Neuronal stem cell (in vitro differentiated cells): ENCODE results near the gene CSF2RB.

Source experiments
- DNase-seq: peaks from one replicate; pipeline ENCODE4 v3.0.0-alpha.2; 2013; ENCODE audit warnings: low spot score
- H2AFZ ChIP-seq: one replicate; pipeline ENCODE4 v1.6.1; 2013; ENCODE audit warnings: mild to moderate bottlenecking, low read length, inconsistent platforms
- H2AK5ac ChIP-seq: 2 replicates; pipeline ENCODE4 v1.6.1; 2013; ENCODE audit warnings: low read depth, mild to moderate bottlenecking, inconsistent platforms, low read length, moderate library complexity, mixed read lengths
- H2BK120ac ChIP-seq: 2 replicates; pipeline ENCODE4 v1.6.1; 2013; ENCODE audit warnings: low read depth, mild to moderate bottlenecking, inconsistent platforms, low read length, moderate library complexity, mixed read lengths
- H2BK12ac ChIP-seq: one replicate; pipeline ENCODE4 v1.6.1; 2013; ENCODE audit warnings: low read length, inconsistent platforms
- H2BK15ac ChIP-seq: 2 replicates; pipeline ENCODE4 v1.6.1; 2013; ENCODE audit warnings: mild to moderate bottlenecking, low read length, inconsistent platforms, mixed read lengths
- H2BK5ac ChIP-seq: one replicate; pipeline ENCODE4 v1.6.1; 2013; ENCODE audit warnings: inconsistent platforms, mild to moderate bottlenecking, low read length, moderate library complexity
- H3K14ac ChIP-seq: one replicate; pipeline ENCODE4 v1.6.1; 2013; ENCODE audit warnings: low read length, inconsistent platforms
- H3K18ac ChIP-seq: 2 replicates; pipeline ENCODE4 v1.6.1; 2013; ENCODE audit warnings: low read length, inconsistent platforms
- H3K23ac ChIP-seq: 2 replicates; pipeline ENCODE4 v1.6.1; 2013; ENCODE audit warnings: low read depth, mild to moderate bottlenecking, mixed read lengths, low read length, inconsistent platforms; ENCODE audit not compliant: poor library complexity
- H3K27ac ChIP-seq: replicated peaks from 3 replicates; pipeline ENCODE4 v1.5.1; 2013; ENCODE audit warnings: low read length, inconsistent platforms
- H3K27me3 ChIP-seq, 3 experiments: 2 replicates each; pipeline ENCODE4 v1.6.1; 2013; ENCODE audit warnings: low read length in 3 of 3, mild to moderate bottlenecking in 2 of 3, inconsistent platforms in 1 of 3, low read depth in 1 of 3, mixed read lengths in 1 of 3, moderate library complexity in 1 of 3; ENCODE audit not compliant: control insufficient read depth in 3 of 3, insufficient read depth in 3 of 3
- H3K36me3 ChIP-seq, 2 donors: replicated peaks in 1 of 2; 2 replicates each; pipeline ENCODE4 v1.6.1; 2013; ENCODE audit warnings: low read length in 2 of 2; ENCODE audit not compliant: control insufficient read depth in 2 of 2, insufficient read depth in 2 of 2
- H3K4ac ChIP-seq: 2 replicates; pipeline ENCODE4 v1.6.1; 2013; ENCODE audit warnings: inconsistent platforms, mild to moderate bottlenecking, low read length, moderate library complexity
- H3K4me1 ChIP-seq, 2 donors: 1 replicate in 1 of 2; 2 replicates in 1 of 2; pipeline ENCODE4 v1.6.1; 2013; ENCODE audit warnings: low read length in 2 of 2, low read depth in 1 of 2; ENCODE audit not compliant: control insufficient read depth in 2 of 2, insufficient read depth in 1 of 2
- H3K4me2 ChIP-seq: one replicate; pipeline ENCODE4 v1.6.1; 2013; ENCODE audit warnings: mild to moderate bottlenecking, low read length, inconsistent platforms; ENCODE audit not compliant: insufficient read depth, poor library complexity, severe bottlenecking
- H3K4me3 ChIP-seq, 2 donors: 2 replicates each; pipeline ENCODE4 v1.5.1; 2013; ENCODE audit warnings: low read length in 2 of 2, mild to moderate bottlenecking in 2 of 2, inconsistent platforms in 1 of 2, moderate library complexity in 1 of 2
- H3K79me1 ChIP-seq: one replicate; pipeline ENCODE4 v1.6.1; 2013; ENCODE audit warnings: low read depth, mild to moderate bottlenecking, inconsistent platforms, low read length, moderate library complexity
- H3K9ac ChIP-seq: one replicate; pipeline ENCODE4 v1.6.1; 2013; ENCODE audit warnings: mild to moderate bottlenecking, low read depth, low read length, inconsistent platforms; ENCODE audit not compliant: poor library complexity
- H3K9me3 ChIP-seq, 2 donors: replicated peaks in 1 of 2; 2 replicates each; pipeline versions ENCODE3 to v1.6.1; 2013; ENCODE audit warnings: low read length in 2 of 2, mild to moderate bottlenecking in 2 of 2, inconsistent platforms in 1 of 2, low read depth in 1 of 2, mixed read lengths in 1 of 2, moderate library complexity in 1 of 2; ENCODE audit not compliant: control insufficient read depth in 2 of 2, insufficient read depth in 1 of 2
- H4K8ac ChIP-seq: one replicate; pipeline ENCODE4 v1.6.1; 2013; ENCODE audit warnings: low read depth, mild to moderate bottlenecking, inconsistent platforms, low read length, moderate library complexity
- H4K91ac ChIP-seq: one replicate; pipeline ENCODE4 v1.6.1; 2013; ENCODE audit warnings: low read length, low read depth, mild to moderate bottlenecking, inconsistent platforms; ENCODE audit not compliant: poor library complexity
- WGBS, 2 donors: extraction: QIAGEN DNeasy Blood & Tissue Kit; methylation state at CpG; one replicate each; pipeline ENCODE4 v1.1.7; 2013; ENCODE audit warnings: missing lambda C conversion rate in 2 of 2, mixed read lengths in 1 of 2; ENCODE audit not compliant: insufficient read length in 2 of 2, insufficient replicate concordance in 1 of 2; ENCODE audit errors: extremely low coverage in 2 of 2; 5-methylcytosine and 5-hydroxymethylcytosine counted together

CSF2RB gene

GRCh38 chr22:36977947-36978660, 64.7 kb downstream of the CSF2RB start:
- no peaks in the 10 kb centered on the region for H3K9me3 ChIP-seq
- no peak overlapping the region for H2BK12ac ChIP-seq
- no peak overlapping the region for H4K91ac ChIP-seq
- peak overlapping the region; percentile 90 for H2AFZ ChIP-seq
- no peak overlapping the region for H3K23ac ChIP-seq
- peaks cover 0 to 4% of the 10 kb centered on the region in 2 donors for H3K4me1 ChIP-seq
- no peak overlapping the region for H3K18ac ChIP-seq
- no peak overlapping the region for H2BK15ac ChIP-seq
- no peak overlapping the region for H4K8ac ChIP-seq
- WGBS, 2 donors = no CpG with 5 or more reads among the region's 18 CpGs
- no peak overlapping the region for H3K14ac ChIP-seq
- peak; percentile 80 for DNase-seq
- no peaks in the 10 kb centered on the region for H3K79me1 ChIP-seq
- H2AK5ac ChIP-seq = no peak overlapping the region
- no peak overlapping the region for H3K27ac ChIP-seq
- H3K36me3 ChIP-seq = no peaks in the 10 kb centered on the region
- peak overlapping the region in 1 of 2 donors; percentile 37 for H3K4me3 ChIP-seq
- H3K9ac ChIP-seq = no peak overlapping the region
- H2BK120ac ChIP-seq = no peak overlapping the region
- no peak overlapping the region for H2BK5ac ChIP-seq
- H3K27me3 ChIP-seq = peaks cover 0 to 12% (median 0%) of the 10 kb centered on the region in 3 experiments
- H3K4me2 ChIP-seq = peak overlapping the region; percentile 43
- no peak overlapping the region for H3K4ac ChIP-seq

DNA sequence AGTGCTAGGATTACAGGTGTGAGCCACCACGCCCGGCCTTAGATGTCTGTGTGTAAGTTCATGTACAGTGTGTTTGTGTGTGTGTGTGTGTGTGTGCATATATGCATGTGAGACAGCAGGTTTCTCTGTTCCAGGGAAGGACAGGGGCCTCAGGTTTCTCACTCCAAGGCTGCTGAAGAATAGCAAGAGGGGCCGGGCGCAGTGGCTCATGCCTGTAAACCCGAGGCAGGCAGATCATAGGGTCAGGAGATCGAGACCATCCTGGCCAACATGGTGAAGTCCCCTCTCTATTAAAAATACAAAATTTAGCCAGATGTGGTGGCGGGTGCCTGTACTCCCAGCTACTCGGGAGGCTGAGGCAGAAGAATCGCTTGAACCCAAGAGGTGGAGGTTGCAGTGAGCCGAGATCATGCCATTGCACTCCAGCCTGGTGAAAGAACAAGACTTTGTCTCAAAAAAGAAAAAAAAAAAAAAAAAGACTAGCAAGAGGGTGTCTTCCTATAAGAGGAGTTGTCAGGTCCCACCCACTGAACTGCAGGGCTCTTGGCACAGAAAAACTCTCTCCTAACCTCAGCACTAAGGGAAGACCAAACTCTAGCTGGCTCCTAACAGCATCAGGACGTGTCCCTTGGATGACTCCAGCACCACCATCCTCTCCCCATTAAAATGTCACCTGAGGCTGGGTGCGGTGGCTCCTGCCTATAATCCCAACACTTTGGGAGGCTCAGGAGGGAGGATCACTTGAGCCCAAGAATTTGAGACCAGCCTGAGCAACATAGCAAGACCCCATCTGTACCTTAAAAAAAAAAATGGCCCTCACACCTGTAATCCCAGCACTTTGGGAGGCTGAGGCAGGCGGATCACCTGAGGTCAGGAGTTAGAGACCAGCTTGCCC, 65.8 kb downstream of the CSF2RB start:
- no peak overlapping the region for H2BK120ac ChIP-seq
- H3K4me3 ChIP-seq = no peak overlapping the region
- WGBS, 2 donors = no CpG with 5 or more reads among the region's 13 CpGs
- no peak overlapping the region for H2AK5ac ChIP-seq
- no peak overlapping the region for H3K14ac ChIP-seq
- DNase-seq = no peak
- no peak overlapping the region for H2BK15ac ChIP-seq
- no peak overlapping the region for H4K91ac ChIP-seq
- no peak overlapping the region for H3K4me2 ChIP-seq
- no peaks in the 10 kb centered on the region for H3K36me3 ChIP-seq
- no peak overlapping the region for H3K27ac ChIP-seq
- H2AFZ ChIP-seq = no peak overlapping the region
- H2BK12ac ChIP-seq = no peak overlapping the region
- no peak overlapping the region for H2BK5ac ChIP-seq
- H3K9me3 ChIP-seq = no peaks in the 10 kb centered on the region
- H3K79me1 ChIP-seq = no peaks in the 10 kb centered on the region
- no peak overlapping the region for H4K8ac ChIP-seq
- no peak overlapping the region for H3K18ac ChIP-seq
- peaks cover 0 to 12% (median 0%) of the 10 kb centered on the region in 3 experiments for H3K27me3 ChIP-seq
- no peak overlapping the region for H3K4ac ChIP-seq
- H3K23ac ChIP-seq = no peak overlapping the region
- H3K9ac ChIP-seq = no peak overlapping the region
- peaks cover 0 to 4% of the 10 kb centered on the region in 2 donors for H3K4me1 ChIP-seq

DNA sequence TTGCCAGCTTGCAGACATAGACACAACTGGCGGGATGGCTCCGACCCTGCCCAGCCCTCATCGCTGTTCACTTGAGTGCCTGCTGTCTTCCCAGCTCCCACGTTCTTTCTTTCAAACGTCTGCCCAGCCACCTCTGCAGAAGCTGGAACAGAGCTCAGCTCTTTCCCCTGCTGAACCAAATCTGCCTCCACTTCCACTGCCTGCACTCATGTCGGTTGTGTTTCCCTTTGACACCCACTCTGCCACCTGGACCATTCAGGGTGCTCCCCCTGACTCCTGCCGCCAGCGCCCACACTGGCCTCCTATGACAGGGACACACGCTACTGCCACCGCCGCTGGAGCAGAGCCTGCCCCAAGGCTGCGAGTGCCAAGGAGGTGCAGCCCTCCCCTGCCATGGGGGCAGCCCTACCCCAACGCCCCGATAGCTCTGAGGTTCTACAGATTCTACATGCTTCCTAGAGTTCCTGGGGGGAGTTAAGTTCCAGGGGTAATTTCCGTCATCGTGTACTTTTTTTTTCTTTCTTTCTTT, 67.9 kb downstream of the CSF2RB start:
- Histone ChIP-seq H3K9me3 (peaks cover 7 to 8% of the 10 kb centered on the region in 2 donors), H3K79me1 (no peaks in the 10 kb centered on the region), H2AFZ (peak overlapping the region; percentile 67), H3K27ac (no peak overlapping the region), H2BK15ac (no peak overlapping the region), H2BK5ac (no peak overlapping the region), H3K14ac (peak overlapping the region; percentile 98), H4K91ac (no peak overlapping the region), H3K4me3 (no peak overlapping the region), H3K4me1 (peaks cover 0 to 4% of the 10 kb centered on the region in 2 donors), H3K9ac (peak overlapping the region; percentile 75), H3K4me2 (no peak overlapping the region), H2AK5ac (peak overlapping the region; percentile 87), H3K4ac (no peak overlapping the region), H3K18ac (peak overlapping the region; percentile 45), H3K36me3 (no peaks in the 10 kb centered on the region), H3K23ac (peak overlapping the region; percentile 16), H4K8ac (peak overlapping the region; percentile 58), H3K27me3 (peaks cover 0 to 12% (median 1%) of the 10 kb centered on the region in 3 experiments), H2BK120ac (no peak overlapping the region), H2BK12ac (no peak overlapping the region)
- WGBS, 2 donors = no CpG with 5 or more reads among the region's 16 CpGs
- DNase-seq = no peak

DNA sequence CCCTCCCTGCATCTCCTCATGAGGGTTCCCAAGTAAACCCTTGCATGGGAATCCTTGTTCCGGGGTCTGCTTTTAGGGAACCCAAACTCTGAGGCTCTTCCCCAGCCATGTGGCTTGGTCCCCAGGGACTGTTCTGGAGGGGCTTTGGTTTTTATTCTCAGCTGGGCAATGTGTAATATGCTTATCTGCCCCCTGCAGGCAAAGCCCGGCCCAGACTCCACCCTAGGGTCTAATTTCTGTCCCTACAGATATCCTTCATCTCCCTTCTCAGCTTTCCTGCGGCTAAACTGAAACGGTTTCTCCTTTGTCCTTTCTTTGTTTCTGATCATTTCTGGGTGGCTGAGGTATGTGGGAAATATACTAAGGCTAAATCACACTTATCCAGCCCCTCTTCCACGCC, 68.7 kb downstream of the CSF2RB start:
- no peak overlapping the region for H4K8ac ChIP-seq
- H2BK120ac ChIP-seq = no peak overlapping the region
- H3K9me3 ChIP-seq = peaks cover 7 to 10% of the 10 kb centered on the region in 2 donors
- H3K4me3 ChIP-seq = no peak overlapping the region
- no peak overlapping the region for H2AK5ac ChIP-seq
- no CpG with 5 or more reads among the region's 5 CpGs for WGBS, 2 donors
- no peaks in the 10 kb centered on the region for H3K79me1 ChIP-seq
- H2BK15ac ChIP-seq = no peak overlapping the region
- no peak overlapping the region for H3K14ac ChIP-seq
- no peaks in the 10 kb centered on the region for H3K36me3 ChIP-seq
- DNase-seq = no peak
- no peak overlapping the region for H2AFZ ChIP-seq
- H3K9ac ChIP-seq = no peak overlapping the region
- H3K18ac ChIP-seq = no peak overlapping the region
- no peak overlapping the region for H2BK5ac ChIP-seq
- H2BK12ac ChIP-seq = no peak overlapping the region
- no peak overlapping the region for H3K4me2 ChIP-seq
- peaks cover 0 to 5% (median 1%) of the 10 kb centered on the region in 3 experiments for H3K27me3 ChIP-seq
- no peak overlapping the region for H3K4ac ChIP-seq
- H3K27ac ChIP-seq = no peak overlapping the region
- peak overlapping the region; percentile 36 for H3K23ac ChIP-seq
- H3K4me1 ChIP-seq = peaks cover 0 to 4% of the 10 kb centered on the region in 2 donors
- no peak overlapping the region for H4K91ac ChIP-seq
